OCI-LY7 (cell line): ENCODE results near the gene MVB12B.

Source experiments
- EZH2phosphoT487 ChIP-seq: fragments of 200-600 bp; sonication (generic); IDR thresholded peaks from 2 replicates; pipeline ENCODE4 v1.6.1; 2018; ENCODE audit warnings: low read depth, borderline replicate concordance, mild to moderate bottlenecking, mixed run types, antibody characterized with exemption, low read length, moderate library complexity, mixed read lengths
- TF ChIP-seq, protein P1 (sequence below): fragments of 200-600 bp; sonication (generic); conservative IDR thresholded peaks from 2 replicates; pipeline ENCODE4 v1.5.1; 2014; ENCODE audit warnings: mild to moderate bottlenecking, antibody characterized with exemption, low read length, moderate library complexity, mixed read lengths

GRCh38 chr9:126504977-126505455, 178.4 kb downstream of the MVB12B start:
- TF ChIP-seq, protein P1, sequence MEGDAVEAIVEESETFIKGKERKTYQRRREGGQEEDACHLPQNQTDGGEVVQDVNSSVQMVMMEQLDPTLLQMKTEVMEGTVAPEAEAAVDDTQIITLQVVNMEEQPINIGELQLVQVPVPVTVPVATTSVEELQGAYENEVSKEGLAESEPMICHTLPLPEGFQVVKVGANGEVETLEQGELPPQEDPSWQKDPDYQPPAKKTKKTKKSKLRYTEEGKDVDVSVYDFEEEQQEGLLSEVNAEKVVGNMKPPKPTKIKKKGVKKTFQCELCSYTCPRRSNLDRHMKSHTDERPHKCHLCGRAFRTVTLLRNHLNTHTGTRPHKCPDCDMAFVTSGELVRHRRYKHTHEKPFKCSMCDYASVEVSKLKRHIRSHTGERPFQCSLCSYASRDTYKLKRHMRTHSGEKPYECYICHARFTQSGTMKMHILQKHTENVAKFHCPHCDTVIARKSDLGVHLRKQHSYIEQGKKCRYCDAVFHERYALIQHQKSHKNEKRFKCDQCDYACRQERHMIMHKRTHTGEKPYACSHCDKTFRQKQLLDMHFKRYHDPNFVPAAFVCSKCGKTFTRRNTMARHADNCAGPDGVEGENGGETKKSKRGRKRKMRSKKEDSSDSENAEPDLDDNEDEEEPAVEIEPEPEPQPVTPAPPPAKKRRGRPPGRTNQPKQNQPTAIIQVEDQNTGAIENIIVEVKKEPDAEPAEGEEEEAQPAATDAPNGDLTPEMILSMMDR: no peak
- TF ChIP-seq EZH2phosphoT487: no peak
